HEK293 (cell line): ENCODE measurements around the gene GRIPAP1.

ENCODE experiments used
- CTCF ChIA-PET: fragments of 350-600 bp; formaldehyde crosslinking; extraction: SDS; loops from one replicate; lab custom pipeline; 2021; ENCODE audit warnings: antibody characterized with exemption; lab: Yijun Ruan, JAX
- POLR2A ChIA-PET: fragments of 300-600 bp; formaldehyde crosslinking; extraction: SDS; loops from one replicate; lab custom pipeline; 2020; ENCODE audit warnings: antibody characterized with exemption, inconsistent platforms; lab: Yijun Ruan, JAX
- H3K27ac ChIP-seq: fragments of 200-500 bp; sonication (Bioruptor generic); 2 replicates; pipeline ENCODE4 v1.5.1; 2014; ENCODE audit warnings: low read depth, low read length, control low read depth, inconsistent platforms; ENCODE audit errors: extremely low read depth
- H3K36me3 ChIP-seq, 2 experiments: fragments of 200-500 bp in 1 of 2; sonication (Bioruptor generic) in 1 of 2; 1 replicate in 1 of 2; 2 replicates in 1 of 2; pipeline ENCODE4 v1.5.1; 2014 to 2017; ENCODE audit warnings: inconsistent platforms in 2 of 2, low read length in 2 of 2; ENCODE audit not compliant: control insufficient read depth in 2 of 2, insufficient read depth in 1 of 2
- H3K4me1 ChIP-seq: fragments of 200-500 bp; sonication (Bioruptor generic); 2 replicates; pipeline ENCODE4 v1.5.1; 2014; ENCODE audit warnings: mild to moderate bottlenecking, low read length, inconsistent platforms; ENCODE audit not compliant: control insufficient read depth, insufficient read depth
- H3K4me3 ChIP-seq: 2 replicates; pipeline ENCODE4 v1.5.1; 2011; ENCODE audit warnings: low read depth, mild to moderate bottlenecking, control low read depth, low read length, moderate library complexity
- H3K9me3 ChIP-seq: fragments of 200-500 bp; sonication (Bioruptor generic); 2 replicates; pipeline ENCODE4 v1.5.1; 2014; ENCODE audit warnings: low read depth, low read length, inconsistent platforms; ENCODE audit not compliant: control insufficient read depth, insufficient read depth
- ATF2 ChIP-seq: fragments of 450-650 bp; formaldehyde crosslinking; IDR thresholded peaks from 2 replicates; pipeline ENCODE4 v1.5.1; 2016; ENCODE audit warnings: missing biosample characterization, missing genetic modification characterization, low read depth
- GLIS2 ChIP-seq: fragments of 450-650 bp; formaldehyde crosslinking; IDR thresholded peaks from 2 replicates; pipeline ENCODE4 v1.5.1; 2016; ENCODE audit warnings: missing biosample characterization, missing genetic modification characterization
- KLF17 ChIP-seq: fragments of 450-650 bp; formaldehyde crosslinking; IDR thresholded peaks from 2 replicates; pipeline ENCODE4 v1.5.1; 2016; ENCODE audit warnings: missing biosample characterization, missing genetic modification characterization
- PRDM4 ChIP-seq: fragments of 450-650 bp; formaldehyde crosslinking; IDR thresholded peaks from 2 replicates; pipeline ENCODE4 v1.5.1; 2017; ENCODE audit warnings: missing biosample characterization, missing genetic modification characterization
- ZBTB10 ChIP-seq: fragments of 450-650 bp; formaldehyde crosslinking; IDR thresholded peaks from 2 replicates; pipeline ENCODE4 v1.5.1; 2016; ENCODE audit warnings: missing biosample characterization, missing genetic modification characterization
- ZBTB11 ChIP-seq: fragments of 450-650 bp; formaldehyde crosslinking; conservative IDR thresholded peaks from 2 replicates; pipeline ENCODE4 v1.5.1; 2016; ENCODE audit warnings: low read depth, missing biosample characterization, missing genetic modification characterization
- ZNF19 ChIP-seq: fragments of 450-650 bp; formaldehyde crosslinking; IDR thresholded peaks from 2 replicates; pipeline ENCODE4; 2016; ENCODE audit warnings: missing biosample characterization, missing genetic modification characterization, low read depth
- ZNF248 ChIP-seq: fragments of 450-650 bp; formaldehyde crosslinking; IDR thresholded peaks from 2 replicates; pipeline ENCODE4 v1.5.1; 2017; ENCODE audit warnings: missing biosample characterization, missing genetic modification characterization
- ZNF280D ChIP-seq: fragments of 450-650 bp; formaldehyde crosslinking; IDR thresholded peaks from 2 replicates; pipeline ENCODE4 v1.5.1; 2016; ENCODE audit warnings: missing biosample characterization, missing genetic modification characterization
- ZNF311 ChIP-seq: fragments of 450-650 bp; formaldehyde crosslinking; IDR thresholded peaks from 2 replicates; pipeline ENCODE4 v1.5.1; 2017; ENCODE audit warnings: missing biosample characterization, missing genetic modification characterization, borderline replicate concordance
- ZNF335 ChIP-seq: fragments of 450-650 bp; formaldehyde crosslinking; conservative IDR thresholded peaks from 2 replicates; pipeline ENCODE4 v1.5.1; 2016; ENCODE audit warnings: missing biosample characterization, missing genetic modification characterization
- ZNF501 ChIP-seq: fragments of 450-650 bp; formaldehyde crosslinking; IDR thresholded peaks from 2 replicates; pipeline ENCODE4 v1.5.1; 2016; ENCODE audit warnings: missing biosample characterization, missing genetic modification characterization
- ZNF529 ChIP-seq: fragments of 450-650 bp; formaldehyde crosslinking; IDR thresholded peaks from 2 replicates; pipeline ENCODE4 v1.5.1; 2017; ENCODE audit warnings: missing genetic modification characterization, missing biosample characterization; ENCODE audit not compliant: insufficient replicate concordance
- ZNF585B ChIP-seq: fragments of 450-650 bp; formaldehyde crosslinking; IDR thresholded peaks from 2 replicates; pipeline ENCODE4 v1.5.1; 2016; ENCODE audit warnings: missing biosample characterization, missing genetic modification characterization
- ZNF707 ChIP-seq: fragments of 450-650 bp; formaldehyde crosslinking; IDR thresholded peaks from 2 replicates; pipeline ENCODE4 v1.5.1; 2016; ENCODE audit warnings: missing biosample characterization, missing genetic modification characterization
- ZSCAN5A ChIP-seq: fragments of 450-650 bp; formaldehyde crosslinking; IDR thresholded peaks from 2 replicates; pipeline ENCODE4 v1.5.1; 2016; ENCODE audit warnings: missing biosample characterization, missing genetic modification characterization

Gene GRIPAP1

GRCh38 chrX:49043220-49043986, 41.3 kb upstream of the GRIPAP1 start, which contains the start of gene TFE3 (continued):
- TF ChIP-seq ZNF280D (tag by site-specific recombination) (no peak), ZBTB10 (tag by site-specific recombination) (peak; percentile 79)

- H3K36me3 ChIP-seq = peaks cover 0 to 19% of the 10 kb centered on the region in 2 experiments; a peak in 1 of 3 replicates
- peak overlapping the region; percentile 77 for H3K4me3 ChIP-seq
- POLR2A ChIA-PET = interaction anchor here (0.6 to 3.2 kb wide), 8 partner anchors 10 to 148 kb away, joined by 3 to 24 read pairs (median 5); partner anchors contain the start of genes GRIPAP1, KCND1, OTUD5 and WDR45
- H3K27ac ChIP-seq = peak overlapping the region; percentile 86
- H3K4me1 ChIP-seq = peaks cover 7% of the 10 kb centered on the region
- CTCF ChIA-PET = interaction anchor here (0.7 to 1.6 kb wide), 3 partner anchors 18 to 175 kb away, joined by 3 to 9 read pairs (median 4); partner anchors contain the start of gene GRIPAP1
- no peaks in the 10 kb centered on the region for H3K9me3 ChIP-seq
- TF ChIP-seq ZNF585B (no peak), ZNF19 (tag by site-specific recombination) (no peak), ZNF707 (no peak), GLIS2 (no peak), ZNF311 (tag by site-specific recombination) (no peak), ZNF248 (tag by site-specific recombination) (no peak), ZBTB11 (peak; percentile 91), ZSCAN5A (tag by site-specific recombination) (peak; percentile 63; the same call in 1 of the 2 replicates), ATF2 (no peak), ZNF529 (tag by site-specific recombination) (no peak), KLF17 (no peak), ZNF335 (tag by site-specific recombination) (peak; percentile 83), ZNF501 (tag by site-specific recombination) (0 out of 2 replicates have a peak, but pooled peaks have one; percentile 51), PRDM4 (tag by site-specific recombination) (no peak)
Observed at GRCh38 chrX:49042581-49043219, 40.6 kb upstream of the GRIPAP1 start.
